Testis (tissue), 3 donors: ENCODE data around the gene FYCO1. TPM values are rescaled to one million over a fixed set of nuclear protein-coding genes. Genes with fewer than 3 reads are reported as not detected.

Experiments used
- DNase-seq: peaks from one replicate; pipeline ENCODE4 v3.0.0-alpha.2; 2019
- H3K27ac ChIP-seq, 2 donors: fragments of 200-600 bp; sonication (generic); one replicate each; pipeline ENCODE4 v1.5.1; 2019
- H3K27me3 ChIP-seq: fragments of 200-600 bp; sonication (generic); one replicate; pipeline ENCODE4 v1.5.1; 2019
- H3K36me3 ChIP-seq: fragments of 200-600 bp; sonication (generic); one replicate; pipeline ENCODE4 v1.5.1; 2017; ENCODE audit warnings: low read depth; ENCODE audit errors: missing control alignments
- H3K4me1 ChIP-seq: fragments of 200-600 bp; sonication (generic); one replicate; pipeline ENCODE4 v1.5.1; 2019
- H3K4me3 ChIP-seq, 2 donors: fragments of 200-600 bp; sonication (generic); one replicate each; pipeline ENCODE4 v1.5.1; 2017 to 2019
- H3K9me3 ChIP-seq: fragments of 200-600 bp; sonication (generic); one replicate; pipeline ENCODE4 v1.5.1; 2017
- CTCF ChIP-seq, 3 experiments: fragments of 450-650 bp in 2 of 3; fragments of 200-600 bp in 1 of 3; sonication (generic) in 1 of 3; IDR thresholded peaks; one replicate each; pipeline ENCODE4 v1.5.1; 2016 to 2019; ENCODE audit warnings: antibody characterized with exemption in 3 of 3, mild to moderate bottlenecking in 2 of 3, moderate library complexity in 1 of 3
- POLR2A ChIP-seq: fragments of 450-650 bp; IDR thresholded peaks from one replicate; pipeline ENCODE4 v1.6.1; 2017; ENCODE audit warnings: antibody characterized with exemption, mild to moderate bottlenecking, moderate library complexity
- WGBS, 2 donors: methylation state at CpG; one replicate each; pipeline ENCODE4 v1.1.5; 2018; 5-methylcytosine and 5-hydroxymethylcytosine counted together
- intact Hi-C: fragments of 100-400 bp; cut with DNase I; formaldehyde crosslinking; loops from one replicate; pipeline ENCODE4 v1.15.1; 2023; ENCODE audit warnings: low total_unique reads
- polyA plus RNA-seq: library from polyadenylated mRNA; stranded (reverse); fragments of 350-450 nt; fragmentation: Illumina TruSeq; extraction: RNeasy Lipid Tissue Mini Kit (QIAGEN cat#74804); gene quantifications from one replicate; pipeline ENCODE4 v1.2.3, GENCODE V29; 2014; ENCODE audit warnings: low read depth, low replicate concordance; ENCODE audit not compliant: insufficient read depth
- total RNA-seq, 2 donors: library from RNA; depleted of rRNA; stranded (reverse); fragments of >200 nt; gene quantifications; one replicate each; pipeline ENCODE4 v1.2.3, GENCODE V29; 2016

FYCO1 gene
- total and polyA plus RNA-seq, 3 donors from 2014 or later = 12.8 to 24.2 (median 21.7) TPM

GRCh38 chr3:45940004-45940780, 55.4 kb downstream of the FYCO1 start:
- whole genome bisulfite sequencing, 2 donors = 80 to 85% methylated on average over 7 of the region's 7 CpGs
- TF ChIP-seq POLR2A = no peak
- TF ChIP-seq CTCF (IDR thresholded peaks at IDR 0.05) = no peak
- H3K27ac ChIP-seq = no peak overlapping the region
- no peaks in the 10 kb centered on the region for H3K4me1 ChIP-seq
- no peaks in the 10 kb centered on the region for H3K9me3 ChIP-seq
- intact Hi-C loops = loop anchor here (5.0 kb wide), 1 partner anchor 137 kb away; no protein-coding TSS in a partner anchor
- H3K4me3 ChIP-seq = no peak overlapping the region
- H3K36me3 ChIP-seq = no peaks in the 10 kb centered on the region
- no peaks in the 10 kb centered on the region for H3K27me3 ChIP-seq
- DNase-seq = no peak

GRCh38 chr3:45939341-45939771, 56.3 kb downstream of the FYCO1 start:
- Histone ChIP-seq H3K27me3 (no peaks in the 10 kb centered on the region), H3K9me3 (no peaks in the 10 kb centered on the region), H3K4me3 (no peak overlapping the region), H3K36me3 (no peaks in the 10 kb centered on the region), H3K4me1 (no peaks in the 10 kb centered on the region), H3K27ac (no peak overlapping the region)
- no peak for TF ChIP-seq CTCF (IDR thresholded peaks at IDR 0.05)
- no peak for DNase-seq
- WGBS, 2 donors = 62 to 68% methylated on average over 5 of the region's 5 CpGs
- intact Hi-C loops = no loop called here

- no peaks in the 10 kb centered on the region for H3K36me3 ChIP-seq
- no peak overlapping the region for H3K27ac ChIP-seq
- H3K9me3 ChIP-seq = no peaks in the 10 kb centered on the region
- no peak overlapping the region for H3K4me3 ChIP-seq
- TF ChIP-seq POLR2A (no peak), CTCF (IDR thresholded peaks at IDR 0.05) (peak; percentile 62 to 81 (median 75))
- H3K27me3 ChIP-seq = no peaks in the 10 kb centered on the region
- 32 to 41% methylated on average over 4 of the region's 4 CpGs for WGBS, 2 donors
- H3K4me1 ChIP-seq = no peaks in the 10 kb centered on the region
- peak; percentile 96 for DNase-seq
- intact Hi-C loops = no loop called here
Measured at GRCh38 chr3:45938864-45939263, 56.8 kb downstream of the FYCO1 start.

GRCh38 chr3:45938043-45938435, 57.6 kb downstream of the FYCO1 start:
- WGBS, 2 donors = 93 to 96% methylated on average over 4 of the region's 4 CpGs
- intact Hi-C loops = no loop called here
- no peak overlapping the region for H3K4me3 ChIP-seq
- no peak for DNase-seq
- TF ChIP-seq POLR2A (no peak), CTCF (IDR thresholded peaks at IDR 0.05) (no peak)
- H3K27ac ChIP-seq = no peak overlapping the region
- no peaks in the 10 kb centered on the region for H3K4me1 ChIP-seq
- no peaks in the 10 kb centered on the region for H3K36me3 ChIP-seq
- no peaks in the 10 kb centered on the region for H3K9me3 ChIP-seq
- no peaks in the 10 kb centered on the region for H3K27me3 ChIP-seq
